Bladder microvascular endothelial cell (primary cell): ENCODE results near the gene TMED6. TPM values are rescaled to one million over a fixed set of nuclear protein-coding genes. Genes with fewer than 3 reads are reported as not detected.

Source experiments
- total RNA-seq: library from RNA; depleted of rRNA; stranded (reverse); fragments of >200 nt; gene quantifications from 2 replicates; pipeline ENCODE4 v1.2.3, GENCODE V29; 2014

Gene TMED6
- total RNA-seq: 0.16 and 0.19 TPM in 2 replicates

GRCh38 chr16:69351309-69352027 is at the start of gene TMED6:
Gene TMED6, minus strand, starts transcription at chr16:69351786. Its CDS starts 33 bp downstream, at chr16:69351753.

GRCh38 chr16:69339289-69340094 is 12.1 kb downstream of the TMED6 start, which contains the start of the genes COG8 and NIP7:
Gene COG8, minus strand, starts transcription at chr16:69339564. Its CDS starts 12 bp downstream, at chr16:69339552.
Gene NIP7, plus strand, starts transcription at chr16:69339772. Its CDS starts 58 bp downstream, at chr16:69339830.

GRCh38 chr16:69330286-69331109 is 21.1 kb downstream of the TMED6 start, which contains the start of gene PDF:
Gene PDF, minus strand, starts transcription at chr16:69330588. Its CDS starts 18 bp downstream, at chr16:69330570.

GRCh38 chr16:69310653-69311532 is 40.7 kb downstream of the TMED6 start, which contains the start of gene VPS4A:
Gene VPS4A, plus strand, starts transcription at chr16:69311350. Its CDS starts 162 bp downstream, at chr16:69311512.

Other genes with a start within 250 kb of the TMED6 start
- gene HAS3, start 246.1 kb downstream of the TMED6 start, total RNA-seq: 1.6 and 13.5 TPM in 2 replicates
- 46.0 and 87.0 TPM in 2 replicates for gene CHTF8, start 219.2 kb downstream of the TMED6 start, total RNA-seq
- 10.0 and 31.1 TPM in 2 replicates for gene UTP4, start 219.1 kb downstream of the TMED6 start, total RNA-seq
- 26.9 and 140 TPM in 2 replicates for gene SNTB2, start 164.6 kb downstream of the TMED6 start, total RNA-seq
- 28.5 and 32.3 TPM in 2 replicates for gene VPS4A, start 40.4 kb downstream of the TMED6 start, total RNA-seq
- gene PDF, start 21.2 kb downstream of the TMED6 start, total RNA-seq: 7.9 and 8.6 TPM in 2 replicates
- gene COG8, start 12.2 kb downstream of the TMED6 start, total RNA-seq: 18.0 and 25.8 TPM in 2 replicates
- 18.8 and 25.0 TPM in 2 replicates for gene NIP7, start 12.0 kb downstream of the TMED6 start, total RNA-seq
- gene TERF2, start 34.2 kb upstream of the TMED6 start, total RNA-seq: 11.7 and 13.3 TPM in 2 replicates
- 44.2 and 95.5 TPM in 2 replicates for gene CYB5B, start 72.8 kb upstream of the TMED6 start, total RNA-seq
- gene NFAT5, start 214.2 kb upstream of the TMED6 start, total RNA-seq: 12.1 and 59.5 TPM in 2 replicates